ENCODE measurements around the gene CACFD1. TPM values are rescaled to one million over a fixed set of nuclear protein-coding genes. Genes with fewer than 3 reads are reported as not detected.

CACFD1 gene
- total and polyA plus RNA-seq, 11 donors = 8.0 to 21.9 (median 11.6) TPM

GRCh38 chr9:133433351-133433843 lies 26.4 kb upstream of the CACFD1 start:
- peaks cover 0 to 14% (median under 1%) of the 10 kb centered on the region in 9 donors for H3K27me3 ChIP-seq
- intact Hi-C loops (cut with DNase I) = no loop called here
- no peaks in the 10 kb centered on the region for H3K36me3 ChIP-seq
- peaks cover 0 to 13% (median 0%) of the 10 kb centered on the region in 12 donors for H3K4me1 ChIP-seq
- DNase-seq = no peak
- no peak for ATAC-seq
- 84 to 88% (median 86%) methylated on average over 8 to 11 of the region's 11 CpGs for WGBS, 4 donors
- H3K4me3 ChIP-seq = no peak overlapping the region
- no peaks in the 10 kb centered on the region for H3K9me3 ChIP-seq
- TF ChIP-seq CTCF (IDR thresholded peaks at IDR 0.05) (no peak), POLR2A (IDR thresholded peaks at IDR 0.05) (no peak)
- H3K27ac ChIP-seq = no peak overlapping the region

- DNase-seq = peak in 1 of 5 donors; percentile 25
- 78 to 84% (median 82%) methylated on average over 15 to 16 of the region's 16 CpGs for WGBS, 4 donors
- H3K27ac ChIP-seq = no peak overlapping the region
- intact Hi-C loops (cut with DNase I) = no loop called here
- no peaks in the 10 kb centered on the region for H3K9me3 ChIP-seq
- H3K36me3 ChIP-seq = no peaks in the 10 kb centered on the region
- H3K27me3 ChIP-seq = no peaks in the 10 kb centered on the region
- ATAC-seq = no peak
- no peak for TF ChIP-seq POLR2A (IDR thresholded peaks at IDR 0.05)
- no peak for TF ChIP-seq CTCF (IDR thresholded peaks at IDR 0.05)
- H3K4me1 ChIP-seq = no peaks in the 10 kb centered on the region
- H3K4me3 ChIP-seq = no peak overlapping the region
Observed at GRCh38 chr9:133436681-133437080, 23.1 kb upstream of the CACFD1 start.

- no peaks in the 10 kb centered on the region for H3K27me3 ChIP-seq
- no peak overlapping the region for H3K4me3 ChIP-seq
- TF ChIP-seq CTCF (IDR thresholded peaks at IDR 0.05) (no peak), POLR2A (IDR thresholded peaks at IDR 0.05) (no peak)
- intact Hi-C loops (cut with DNase I) = no loop called here
- DNase-seq (no peak), ATAC-seq (no peak)
- H3K4me1 ChIP-seq = no peaks in the 10 kb centered on the region
- no peak overlapping the region for H3K27ac ChIP-seq
- 89 to 95% (median 91%) methylated on average over 17 to 20 of the region's 20 CpGs for WGBS, 4 donors
- H3K36me3 ChIP-seq = no peaks in the 10 kb centered on the region
- no peaks in the 10 kb centered on the region for H3K9me3 ChIP-seq
Observed at GRCh38 chr9:133437753-133438531, 21.8 kb upstream of the CACFD1 start.

GRCh38 chr9:133439337-133439736 lies 20.4 kb upstream of the CACFD1 start:
- DNase-seq (no peak), ATAC-seq (no peak)
- intact Hi-C loops (cut with DNase I) = no loop called here
- TF ChIP-seq POLR2A (IDR thresholded peaks at IDR 0.05) (no peak), CTCF (IDR thresholded peaks at IDR 0.05) (no peak)
- Histone ChIP-seq H3K36me3 (no peaks in the 10 kb centered on the region), H3K4me3 (no peak overlapping the region), H3K27ac (no peak overlapping the region), H3K27me3 (no peaks in the 10 kb centered on the region), H3K9me3 (no peaks in the 10 kb centered on the region), H3K4me1 (no peaks in the 10 kb centered on the region)
- WGBS, 4 donors = 70 to 86% (median 75%) methylated on average over 4 of the region's 4 CpGs

Data from heart left ventricle (tissue), 16 donors.